Endodermal cell (in vitro differentiated cells): ENCODE data around the gene C11orf24. TPM values are rescaled to one million over a fixed set of nuclear protein-coding genes. Genes with fewer than 3 reads are reported as not detected.

ENCODE experiments used
- DNase-seq: peaks from one replicate; pipeline ENCODE4 v3.0.0-alpha.2; 2017
- H3K27ac ChIP-seq: 2 replicates; pipeline ENCODE4 v1.5.1; 2013; ENCODE audit warnings: mild to moderate bottlenecking, low read depth, low read length, moderate library complexity
- H3K27me3 ChIP-seq: 2 replicates; pipeline ENCODE4 v1.6.1; 2013; ENCODE audit warnings: mild to moderate bottlenecking, low read length, moderate library complexity; ENCODE audit not compliant: insufficient read depth, control insufficient read depth, poor library complexity, severe bottlenecking
- H3K36me3 ChIP-seq: 2 replicates; pipeline ENCODE4 v1.7.0; 2013; ENCODE audit warnings: mild to moderate bottlenecking, low read length, moderate library complexity; ENCODE audit not compliant: control insufficient read depth, insufficient read depth
- H3K4me1 ChIP-seq: one replicate; pipeline ENCODE4 v1.7.0; 2013; ENCODE audit warnings: low read length; ENCODE audit not compliant: control insufficient read depth, insufficient read depth
- H3K4me3 ChIP-seq: 2 replicates; pipeline ENCODE4 v1.5.1; 2013; ENCODE audit warnings: mild to moderate bottlenecking, low read length, moderate library complexity
- H3K9ac ChIP-seq: 2 replicates; pipeline ENCODE4 v1.6.1; 2013; ENCODE audit warnings: mild to moderate bottlenecking, low read length, moderate library complexity; ENCODE audit not compliant: poor library complexity, severe bottlenecking; ENCODE audit errors: extremely low read depth
- H3K9me3 ChIP-seq: 2 replicates; pipeline ENCODE4 v1.6.1; 2013; ENCODE audit warnings: mild to moderate bottlenecking, low read length, moderate library complexity; ENCODE audit not compliant: control insufficient read depth
- H3K27ac Mint-ChIP-seq: 2 replicates; pipeline ENCODE4 v1.8.0; 2020; ENCODE audit warnings: mixed read lengths
- H3K27me3 Mint-ChIP-seq: 2 replicates; pipeline ENCODE4 v1.8.0; 2021; ENCODE audit warnings: mild to moderate bottlenecking, mixed read lengths; ENCODE audit not compliant: insufficient read depth
- H3K36me3 Mint-ChIP-seq: 2 replicates; pipeline ENCODE4 v1.8.0; 2020; ENCODE audit warnings: low read depth, mixed read lengths
- H3K4me1 Mint-ChIP-seq: 2 replicates; pipeline ENCODE4 v1.8.0; 2020; ENCODE audit warnings: mixed read lengths
- H3K4me3 Mint-ChIP-seq: 2 replicates; pipeline ENCODE4 v1.8.0; 2020; ENCODE audit warnings: mild to moderate bottlenecking, moderate library complexity, mixed read lengths
- H3K9me3 Mint-ChIP-seq: 2 replicates; pipeline ENCODE4 v1.8.0; 2020; ENCODE audit warnings: mild to moderate bottlenecking, mixed read lengths
- CTCF ChIP-seq: fragments of 200-600 bp; sonication (generic); conservative IDR thresholded peaks from 2 replicates; pipeline ENCODE4 v1.5.0; 2021; ENCODE audit warnings: antibody characterized with exemption, mild to moderate bottlenecking
- WGBS, 2 experiments: methylation state at CpG; one replicate each; pipeline versions ENCODE4 v1.1.5 to v1.1.7; 2013; ENCODE audit warnings: missing lambda C conversion rate in 2 of 2, mixed read lengths in 1 of 2; ENCODE audit not compliant: insufficient coverage in 1 of 2, insufficient read length in 1 of 2; 5-methylcytosine and 5-hydroxymethylcytosine counted together
- total RNA-seq, 2 donors: library from RNA; stranded (reverse); fragmentation: NEBNext Ultra II Directional in 1 of 2; extraction: Animal tissue kit (Norgen Biotek cat#: 25700) in 1 of 2; gene quantifications; 2 replicates in 1 of 2; 3 replicates in 1 of 2; pipeline ENCODE4 v1.2.1, GENCODE V29; 2021

Gene C11orf24
- total RNA-seq, 2 donors from 2014 or later = 38.4 to 39.4 TPM

- H3K27ac ChIP-seq = no peak overlapping the region
- no peaks in the 10 kb centered on the region for H3K36me3 ChIP-seq
- no peaks in the 10 kb centered on the region for H3K27me3 ChIP-seq
- H3K9ac ChIP-seq = no peak overlapping the region
- Mint-ChIP-seq H3K4me1 (no peaks in the 10 kb centered on the region), H3K36me3 (no peaks in the 10 kb centered on the region), H3K9me3 (peaks cover 2% of the 10 kb centered on the region), H3K27ac (no peak overlapping the region), H3K4me3 (no peak overlapping the region), H3K27me3 (peaks cover 5% of the 10 kb centered on the region)
- 90 to 92% methylated on average over 3 to 5 of the region's 5 CpGs for WGBS, 2 experiments
- H3K9me3 ChIP-seq = no peaks in the 10 kb centered on the region
- DNase-seq = no peak
- H3K4me1 ChIP-seq = no peaks in the 10 kb centered on the region
- H3K4me3 ChIP-seq = no peak overlapping the region
- TF ChIP-seq CTCF = no peak
Observed at GRCh38 chr11:68279676-68280075, 7.9 kb upstream of the C11orf24 start.

- no peaks in the 10 kb centered on the region for H3K27me3 Mint-ChIP-seq
- H3K4me3 Mint-ChIP-seq = no peak overlapping the region
- 92 to 94% methylated on average over 5 to 6 of the region's 6 CpGs for WGBS, 2 experiments
- Histone ChIP-seq H3K9ac (no peak overlapping the region), H3K27ac (no peak overlapping the region), H3K4me1 (no peaks in the 10 kb centered on the region), H3K4me3 (no peak overlapping the region), H3K27me3 (no peaks in the 10 kb centered on the region), H3K36me3 (no peaks in the 10 kb centered on the region), H3K9me3 (no peaks in the 10 kb centered on the region)
- H3K4me1 Mint-ChIP-seq = no peaks in the 10 kb centered on the region
- no peaks in the 10 kb centered on the region for H3K36me3 Mint-ChIP-seq
- H3K27ac Mint-ChIP-seq = no peak overlapping the region
- DNase-seq = no peak
- H3K9me3 Mint-ChIP-seq = peaks cover 2% of the 10 kb centered on the region
- no peak for TF ChIP-seq CTCF
Observed at GRCh38 chr11:68276861-68277260, 5.1 kb upstream of the C11orf24 start.

GRCh38 chr11:68275721-68276507 lies 4.1 kb upstream of the C11orf24 start:
- Mint-ChIP-seq H3K4me3 (no peak overlapping the region), H3K9me3 (peaks cover 2% of the 10 kb centered on the region), H3K27ac (no peak overlapping the region), H3K4me1 (peaks cover 2% of the 10 kb centered on the region), H3K36me3 (no peaks in the 10 kb centered on the region), H3K27me3 (no peaks in the 10 kb centered on the region)
- Histone ChIP-seq H3K9me3 (no peaks in the 10 kb centered on the region), H3K4me1 (no peaks in the 10 kb centered on the region), H3K36me3 (no peaks in the 10 kb centered on the region), H3K27me3 (no peaks in the 10 kb centered on the region), H3K4me3 (no peak overlapping the region), H3K9ac (no peak overlapping the region), H3K27ac (no peak overlapping the region)
- DNase-seq = no peak
- WGBS, 2 experiments = 94 to 98% methylated on average over 7 to 14 of the region's 14 CpGs
- TF ChIP-seq CTCF = no peak
